NB4 (cell line): Measurements from ENCODE around the gene MRPS2.

Experiments
- DNase-seq: peaks from one replicate; pipeline ENCODE4 v3.0.0; 2010; ENCODE audit warnings: low read depth
- H3K4me3 ChIP-seq: one replicate; pipeline ENCODE4 v1.5.1; 2011; ENCODE audit warnings: mild to moderate bottlenecking, low read depth, low read length, moderate library complexity
- MYC ChIP-seq: IDR thresholded peaks from 2 replicates; pipeline ENCODE4 v1.6.1; 2011; ENCODE audit warnings: low read depth, low read length
- POLR2A ChIP-seq: IDR thresholded peaks from 2 replicates; pipeline ENCODE4 v1.6.1; 2011; ENCODE audit warnings: mild to moderate bottlenecking; ENCODE audit not compliant: insufficient read length; ENCODE audit errors: extremely low read depth
- TF ChIP-seq, protein P1 (sequence below): IDR thresholded peaks from one replicate; pipeline ENCODE4 v1.5.1; 2012; ENCODE audit warnings: low read depth, low read length
- TF ChIP-seq, protein P2 (sequence below): IDR thresholded peaks from 2 replicates; pipeline ENCODE4 v1.6.1; 2011; ENCODE audit warnings: low read depth, low read length

The MRPS2 gene

DNA sequence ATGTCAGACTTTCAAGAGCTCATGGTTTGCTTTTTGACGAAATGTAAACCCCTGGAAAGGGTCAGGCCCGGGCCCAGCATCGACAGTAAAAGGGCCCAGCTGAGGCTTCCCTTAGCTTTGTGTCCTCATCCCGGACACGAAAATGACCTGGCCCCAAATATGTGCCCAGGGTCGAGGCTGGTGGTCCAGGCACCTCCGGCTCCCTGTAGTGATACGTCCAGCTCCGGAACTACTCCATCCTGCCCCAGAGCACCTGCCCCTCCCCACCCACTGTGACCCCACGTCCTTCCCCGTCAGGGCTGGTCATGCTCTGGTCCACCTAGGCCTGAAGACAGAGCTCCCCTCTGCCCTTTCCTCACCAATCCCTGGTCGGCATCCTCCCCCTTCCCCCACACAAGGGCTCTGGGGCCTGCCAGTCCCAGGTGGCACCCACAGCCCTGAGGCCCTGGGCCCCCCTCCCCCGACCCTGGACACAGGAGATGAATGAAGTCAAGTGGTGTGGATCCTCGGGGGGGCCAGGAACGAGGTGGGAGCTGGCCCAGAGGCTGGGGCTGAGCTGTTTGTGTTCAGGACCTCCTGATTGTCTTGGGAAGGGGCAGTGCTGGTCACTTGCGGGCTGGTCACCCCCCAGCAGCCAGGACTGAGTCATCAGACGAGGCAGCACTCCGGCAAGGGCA is 51.7 kb downstream of the MRPS2 start:
- H3K4me3 ChIP-seq: no peak overlapping the region
- no peak for DNase-seq
- TF ChIP-seq, protein P1, sequence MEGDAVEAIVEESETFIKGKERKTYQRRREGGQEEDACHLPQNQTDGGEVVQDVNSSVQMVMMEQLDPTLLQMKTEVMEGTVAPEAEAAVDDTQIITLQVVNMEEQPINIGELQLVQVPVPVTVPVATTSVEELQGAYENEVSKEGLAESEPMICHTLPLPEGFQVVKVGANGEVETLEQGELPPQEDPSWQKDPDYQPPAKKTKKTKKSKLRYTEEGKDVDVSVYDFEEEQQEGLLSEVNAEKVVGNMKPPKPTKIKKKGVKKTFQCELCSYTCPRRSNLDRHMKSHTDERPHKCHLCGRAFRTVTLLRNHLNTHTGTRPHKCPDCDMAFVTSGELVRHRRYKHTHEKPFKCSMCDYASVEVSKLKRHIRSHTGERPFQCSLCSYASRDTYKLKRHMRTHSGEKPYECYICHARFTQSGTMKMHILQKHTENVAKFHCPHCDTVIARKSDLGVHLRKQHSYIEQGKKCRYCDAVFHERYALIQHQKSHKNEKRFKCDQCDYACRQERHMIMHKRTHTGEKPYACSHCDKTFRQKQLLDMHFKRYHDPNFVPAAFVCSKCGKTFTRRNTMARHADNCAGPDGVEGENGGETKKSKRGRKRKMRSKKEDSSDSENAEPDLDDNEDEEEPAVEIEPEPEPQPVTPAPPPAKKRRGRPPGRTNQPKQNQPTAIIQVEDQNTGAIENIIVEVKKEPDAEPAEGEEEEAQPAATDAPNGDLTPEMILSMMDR: no peak
- TF ChIP-seq POLR2A: no peak
- TF ChIP-seq, protein P2, sequence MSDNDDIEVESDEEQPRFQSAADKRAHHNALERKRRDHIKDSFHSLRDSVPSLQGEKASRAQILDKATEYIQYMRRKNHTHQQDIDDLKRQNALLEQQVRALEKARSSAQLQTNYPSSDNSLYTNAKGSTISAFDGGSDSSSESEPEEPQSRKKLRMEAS: no peak
- TF ChIP-seq MYC: no peak

DNA sequence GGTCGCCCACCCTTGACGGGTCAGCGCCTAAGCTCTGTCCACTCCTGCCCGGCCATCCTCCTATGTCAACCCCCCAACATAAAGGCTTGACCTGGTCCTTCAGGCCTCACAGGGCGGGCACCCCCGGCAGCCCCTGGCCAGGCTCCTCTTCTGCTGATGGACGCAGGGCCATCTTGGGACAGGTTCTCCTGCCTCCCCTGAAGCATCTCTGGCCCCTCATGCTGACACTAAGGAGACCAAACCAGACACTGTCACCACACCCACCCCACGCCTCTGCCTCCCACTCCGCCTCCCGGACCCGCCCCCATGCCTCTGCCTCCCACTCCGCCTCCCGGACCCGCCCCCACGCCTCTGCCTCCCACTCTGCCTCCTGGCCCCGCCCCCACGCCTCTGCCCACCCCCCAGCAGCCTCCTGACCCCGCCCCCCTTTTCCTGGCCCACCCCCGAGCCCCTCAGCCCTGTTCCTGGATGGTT is 52.3 kb downstream of the MRPS2 start:
- H3K4me3 ChIP-seq: no peak overlapping the region
- DNase-seq: no peak
- TF ChIP-seq, protein P2: no peak
- TF ChIP-seq POLR2A (no peak), MYC (no peak)
- TF ChIP-seq, protein P1: no peak
